ENCODE results near the gene SPTY2D1. TPM values are rescaled to one million over a fixed set of nuclear protein-coding genes. Genes with fewer than 3 reads are reported as not detected.
"Not testable (repeated sequence)": the region's sequence is repeated elsewhere in the genome, so short reads cannot be mapped to it uniquely, and the experiment has no call there.

Gene SPTY2D1
- total RNA-seq: 10 to 100 TPM; 19.9 to 20.2 TPM
- long read RNA-seq, full-length matches to known transcripts: 2 of 8 reads
- long read RNA-seq, partial matches to known transcripts: 1 of 8 reads
- long read RNA-seq, other reads (novel, unspliced or antisense): 5 of 8 reads

- ATAC-seq (peak; percentile 99), DNase-seq (peak; percentile 99)
- intact Hi-C loops (cut with DNase I, micrococcal nuclease): loop anchor here in 1 of 2 donors (10.0 kb wide), 1 partner anchor 60 kb away; the partner anchor contains the start of gene TMEM86A
These were observed at the start of gene SPTY2D1 for GRCh38 chr11:18634140-18635032. Gene SPTY2D1 (minus strand): TSS chr11:18634342. CDS start chr11:18634257, 85 bp downstream.

DNA sequence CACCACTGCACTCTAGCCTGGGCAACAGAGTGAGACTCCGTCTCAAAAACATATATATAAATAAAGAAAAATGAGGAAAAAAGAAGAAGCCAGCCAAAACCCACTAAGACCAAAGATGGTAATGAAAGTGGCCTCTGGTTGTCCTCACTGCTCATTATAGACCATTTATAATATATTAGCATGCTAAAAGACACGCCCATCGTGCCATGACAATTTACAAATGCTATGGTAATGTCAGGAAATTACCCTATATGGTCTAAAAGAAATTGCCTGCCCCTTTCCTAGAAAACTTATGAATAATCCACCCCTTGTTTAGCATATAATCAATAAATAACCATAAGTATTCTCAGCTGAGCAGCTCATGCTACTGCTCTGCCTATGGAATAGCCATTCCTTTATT, 48.3 kb upstream of the SPTY2D1 start:
- intact Hi-C loops (cut with DNase I, micrococcal nuclease): no loop called here
- ATAC-seq (no peak), DNase-seq (no peak)

DNA sequence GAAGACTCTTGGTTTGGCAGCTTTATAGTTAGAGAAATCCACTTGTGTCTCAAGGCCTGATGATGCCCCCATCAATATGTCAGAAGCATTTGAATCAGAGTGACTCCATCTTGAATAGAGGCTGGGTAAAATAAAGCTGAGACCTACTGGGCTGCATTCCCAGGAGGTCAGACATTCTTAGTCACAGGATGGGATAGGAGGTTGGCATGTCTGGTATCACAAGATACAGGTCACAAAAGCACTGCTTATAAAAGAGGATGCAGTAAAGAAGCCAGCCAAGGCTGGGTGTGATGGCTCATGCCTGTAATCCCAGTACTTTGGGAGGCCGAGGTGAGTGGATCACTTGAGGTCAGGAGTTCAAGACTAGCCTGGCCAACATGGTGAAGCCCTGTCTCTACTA, 47.8 kb upstream of the SPTY2D1 start:
- intact Hi-C loops (cut with DNase I, micrococcal nuclease); ATAC-seq: not testable (repeated sequence)

DNA sequence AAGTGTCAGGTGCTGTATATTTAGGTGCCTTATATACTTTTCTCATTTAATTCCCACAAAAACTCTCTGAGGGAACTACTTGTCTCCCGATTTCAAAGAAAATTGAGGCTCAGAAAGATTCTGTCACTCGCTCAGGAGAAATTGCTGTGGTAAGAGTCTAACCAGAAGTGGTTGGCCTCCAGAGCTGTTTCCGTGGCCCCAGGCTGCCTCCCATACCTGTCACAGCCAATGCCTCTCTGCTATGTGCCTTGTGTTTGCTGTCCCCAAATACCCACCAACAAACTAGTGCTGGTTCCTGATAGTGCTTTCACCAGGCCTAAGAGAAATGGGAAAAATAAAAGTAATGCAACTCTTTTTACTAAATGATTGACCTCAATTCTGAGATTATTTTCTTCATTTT, 43.4 kb upstream of the SPTY2D1 start:
- intact Hi-C loops (cut with DNase I, micrococcal nuclease): no loop called here
- ATAC-seq (no peak), DNase-seq (no peak)

More for the DNA sequence above, 47.8 kb upstream of the SPTY2D1 start:
- DNase-seq: not testable (repeated sequence)

GRCh38 chr11:18676803-18677202, 42.7 kb upstream of the SPTY2D1 start:
- no peak for ATAC-seq
- intact Hi-C loops (cut with DNase I, micrococcal nuclease): no loop called here
- no peak for DNase-seq

GRCh38 chr11:18672209-18672608, 38.1 kb upstream of the SPTY2D1 start:
- ATAC-seq; intact Hi-C loops (cut with DNase I, micrococcal nuclease); DNase-seq: not testable (repeated sequence)

- DNase-seq (no peak), ATAC-seq (no peak)
- intact Hi-C loops (cut with DNase I, micrococcal nuclease): no loop called here
These were observed 37.1 kb upstream of the SPTY2D1 start for GRCh38 chr11:18671246-18671645.

DNA sequence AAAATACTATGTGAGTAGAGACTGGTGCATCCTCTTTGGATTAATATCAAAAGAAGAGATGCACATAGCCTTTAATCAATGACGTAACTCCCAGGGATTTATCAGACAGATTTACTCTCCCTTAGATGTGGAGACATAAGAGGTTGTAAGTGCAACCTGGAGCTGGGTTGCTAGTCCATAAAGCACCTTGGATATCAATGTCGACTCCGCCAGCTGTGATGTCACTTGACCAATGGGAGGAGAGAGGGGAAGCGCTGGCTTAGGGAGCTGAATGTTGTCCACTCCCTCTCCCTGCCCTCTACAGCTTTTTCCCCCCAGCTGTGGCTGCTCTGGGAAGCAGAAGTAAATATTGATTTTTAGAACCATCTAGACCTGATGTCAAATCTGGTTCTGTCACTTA, 35.6 kb upstream of the SPTY2D1 start:
- DNase-seq (no peak), ATAC-seq (no peak)
- intact Hi-C loops (cut with DNase I, micrococcal nuclease): no loop called here

DNA sequence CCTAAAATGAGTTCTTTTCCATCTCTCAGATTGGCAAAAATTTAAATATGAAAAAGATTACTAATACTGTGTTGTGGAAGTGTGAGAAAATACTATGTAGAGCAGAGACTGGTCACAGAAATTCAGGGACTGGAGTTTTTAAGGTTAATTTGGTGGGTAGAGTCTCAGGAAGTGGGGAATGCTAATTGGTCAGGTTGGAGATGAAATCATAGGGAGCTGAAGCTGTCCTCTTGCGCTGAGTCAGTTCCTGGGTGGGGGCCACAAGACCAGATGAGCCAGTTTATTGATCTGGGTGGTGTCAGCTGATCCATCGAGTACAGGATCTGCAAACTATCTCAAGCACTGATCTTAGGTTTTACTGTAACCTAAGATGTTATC, 35.1 kb upstream of the SPTY2D1 start:
- no peak for DNase-seq
- intact Hi-C loops (cut with DNase I, micrococcal nuclease): no loop called here
- no peak for ATAC-seq

DNA sequence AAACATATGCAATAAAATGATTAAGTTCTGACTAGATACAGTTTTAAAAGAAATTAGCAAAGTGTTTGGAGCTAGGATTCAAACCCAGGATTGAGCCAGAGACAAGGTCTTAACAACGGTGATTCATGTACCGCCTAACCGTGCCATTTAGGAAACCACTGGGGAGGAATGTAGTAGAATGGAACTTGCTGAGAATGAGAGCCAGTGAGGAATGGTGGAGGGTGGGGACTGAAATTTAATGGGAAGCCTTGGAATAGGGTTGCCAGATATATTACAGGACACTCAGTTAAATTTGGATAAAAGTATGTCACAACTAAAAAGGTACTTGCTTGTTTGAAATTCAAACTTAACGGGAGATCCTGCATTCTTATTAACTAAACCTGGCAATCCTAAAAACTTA, 34.0 kb upstream of the SPTY2D1 start:
- ATAC-seq: no peak
- intact Hi-C loops (cut with DNase I, micrococcal nuclease): no loop called here
- no peak for DNase-seq

DNA sequence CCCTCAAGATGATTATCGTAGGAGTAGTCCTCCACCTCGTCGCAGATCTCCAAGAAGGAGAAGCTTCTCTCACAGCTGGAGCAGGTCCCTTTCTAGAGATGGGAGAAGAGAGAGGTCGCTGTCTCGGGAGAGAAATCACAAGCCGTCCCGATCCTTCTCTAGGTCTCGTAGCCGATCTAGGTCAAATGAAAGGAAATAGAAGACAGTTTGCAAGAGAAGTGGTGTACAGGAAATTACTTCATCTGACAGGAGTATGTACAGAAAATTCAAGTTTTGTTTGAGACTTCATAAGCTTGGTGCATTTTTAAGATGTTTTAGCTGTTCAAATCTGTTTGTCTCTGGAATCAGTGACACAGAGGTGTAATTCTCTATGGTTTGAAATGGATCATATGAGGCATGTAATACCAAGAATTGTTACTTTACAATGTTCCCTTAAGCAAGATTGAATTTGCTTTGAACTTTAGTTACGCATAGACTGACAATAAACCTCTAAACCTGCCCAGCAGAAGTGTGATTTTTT, 31.3 kb upstream of the SPTY2D1 start:
- DNase-seq; ATAC-seq; intact Hi-C loops (cut with DNase I, micrococcal nuclease): not testable (repeated sequence)

- ATAC-seq (no peak), DNase-seq (no peak)
- intact Hi-C loops (cut with DNase I, micrococcal nuclease): no loop called here
These were observed 23.5 kb upstream of the SPTY2D1 start for GRCh38 chr11:18657673-18658072.

DNA sequence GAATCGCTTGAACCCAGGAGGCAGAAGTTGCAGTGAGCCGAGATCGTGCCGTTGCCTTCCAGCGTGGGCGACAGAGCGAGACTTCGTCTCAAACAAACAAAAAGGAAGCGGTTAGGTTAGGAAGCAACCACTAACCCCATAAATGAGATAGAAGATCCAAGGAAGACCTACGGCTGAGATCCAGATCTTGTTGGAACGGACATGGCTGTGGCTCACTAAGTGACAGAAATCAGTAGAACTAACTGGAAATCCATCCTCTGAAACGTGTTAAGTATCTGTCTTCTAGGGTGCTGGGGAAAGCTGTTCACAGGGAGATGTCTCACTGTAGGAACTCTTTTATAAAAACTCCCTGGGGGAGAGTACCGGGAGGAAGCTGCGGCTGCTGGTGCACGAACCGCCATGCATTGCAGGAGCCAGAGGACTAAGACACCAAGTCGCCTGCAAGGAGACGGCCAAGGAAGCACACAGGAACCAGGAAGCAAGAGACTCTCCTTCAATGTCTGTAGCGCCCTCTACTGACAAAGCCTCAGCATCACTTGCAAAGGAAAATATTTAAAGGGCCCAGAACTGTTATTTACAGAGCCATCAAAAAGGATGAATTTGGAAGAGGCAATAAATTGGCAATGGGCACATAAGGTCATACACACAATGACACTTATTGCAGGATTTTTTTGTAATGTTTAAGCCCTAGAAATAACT, 16.9 kb upstream of the SPTY2D1 start:
- ATAC-seq (peak; percentile 86), DNase-seq (peak; percentile 49 to 53)
- intact Hi-C loops (cut with DNase I, micrococcal nuclease): no loop called here

DNA sequence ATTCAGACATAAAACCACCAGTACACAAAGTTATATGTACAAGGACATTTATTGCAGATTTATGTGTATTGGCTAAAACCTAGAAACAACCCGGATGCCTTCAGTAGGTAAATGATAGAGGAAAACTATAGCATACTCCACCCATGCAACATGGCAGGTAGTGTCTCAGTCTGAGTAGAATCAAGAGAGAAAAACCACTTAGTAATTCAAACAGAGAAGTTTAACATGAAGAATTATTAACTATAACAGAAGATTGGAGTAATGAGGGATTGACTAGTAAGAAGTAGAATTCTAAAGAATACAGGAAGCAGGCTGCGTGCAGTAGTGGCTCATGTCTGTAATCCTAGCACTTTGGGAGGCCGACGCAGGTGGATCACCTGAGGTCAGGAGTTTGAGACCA, 16.2 kb upstream of the SPTY2D1 start:
- no peak for ATAC-seq
- intact Hi-C loops (cut with DNase I, micrococcal nuclease): no loop called here
- no peak for DNase-seq

DNA sequence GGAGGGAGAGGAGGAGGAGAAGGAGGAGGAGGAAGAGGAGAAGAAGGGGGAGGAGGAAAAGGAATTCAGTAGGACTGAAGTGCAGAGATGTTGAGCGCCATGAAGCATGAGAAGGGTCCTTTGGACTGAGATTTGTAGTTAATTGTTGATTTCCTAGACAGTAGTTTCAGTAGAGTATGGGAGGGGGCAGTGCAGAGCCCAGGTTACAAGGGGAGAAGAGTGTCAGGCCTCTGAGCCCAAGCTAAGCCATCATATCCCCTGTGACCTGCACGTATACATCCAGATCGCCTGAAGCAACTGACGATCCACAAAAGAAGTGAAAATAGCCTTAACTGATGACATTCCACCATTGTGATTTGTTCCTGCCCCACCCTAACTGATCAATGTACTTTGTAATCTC, 8.9 kb upstream of the SPTY2D1 start:
- ATAC-seq; DNase-seq; intact Hi-C loops (cut with DNase I, micrococcal nuclease): not testable (repeated sequence)

DNA sequence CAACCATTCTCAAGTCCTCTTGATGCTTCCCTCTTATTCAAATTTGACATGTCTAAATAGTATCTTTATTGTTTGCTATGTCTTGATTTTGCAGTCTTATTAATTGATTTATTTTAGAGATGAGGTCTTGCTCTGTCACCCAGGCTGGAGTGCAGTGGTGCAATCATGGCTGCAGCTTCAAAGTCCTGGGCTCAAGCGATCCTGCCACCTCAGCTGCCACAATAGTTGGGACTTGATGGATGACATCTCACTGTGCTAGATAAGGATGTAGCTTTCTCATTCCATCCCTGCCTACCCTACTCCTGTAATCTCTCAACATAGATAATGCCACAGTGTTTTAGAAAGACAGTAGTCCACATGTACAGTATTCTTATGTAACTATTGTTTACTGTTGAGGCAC, 7.5 kb upstream of the SPTY2D1 start:
- intact Hi-C loops (cut with DNase I, micrococcal nuclease): no loop called here
- ATAC-seq: no peak
- no peak for DNase-seq

GRCh38 chr11:18633256-18634139, 644 bp downstream of the SPTY2D1 start:
- ATAC-seq: peak; percentile 2
- peak in 1 of 2 donors; percentile 18 for DNase-seq
- intact Hi-C loops (cut with DNase I, micrococcal nuclease): loop anchor here in 1 of 2 donors (10.0 kb wide), 1 partner anchor 61 kb away; the partner anchor contains the start of gene TMEM86A

DNA sequence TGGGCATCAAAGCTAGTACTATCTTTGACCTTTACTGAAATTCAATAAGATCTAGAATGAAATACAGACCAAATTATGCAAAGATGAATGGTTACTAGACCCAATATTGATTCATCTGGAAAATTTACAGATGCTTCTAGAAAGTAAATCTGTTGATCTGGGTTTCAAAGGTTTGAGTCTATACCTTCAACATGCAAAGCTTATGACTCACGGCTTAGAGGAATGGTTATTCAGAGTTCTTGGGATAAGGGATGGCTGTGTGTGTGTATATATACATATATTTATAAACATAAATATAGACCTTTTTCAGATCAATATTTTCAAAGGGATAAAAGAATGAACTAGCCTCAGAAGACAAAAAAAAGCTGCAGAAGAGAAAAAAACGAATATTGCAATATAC, 1.3 kb downstream of the SPTY2D1 start:
- ATAC-seq: no peak
- intact Hi-C loops (cut with DNase I, micrococcal nuclease): loop anchor here in 1 of 2 donors (10.0 kb wide), 1 partner anchor 62 kb away; the partner anchor contains the start of gene TMEM86A
- DNase-seq: no peak

Data from left colon (tissue), 2 donors.